GM19239 (cell line): ENCODE results near the gene FOXB1.

Experiments used
- DNase-seq: peaks from one replicate; pipeline ENCODE4 v3.0.0; 2011; ENCODE audit warnings: low spot score; ENCODE audit not compliant: insufficient read length
- FAIRE-seq: peaks from 2 replicates; lab custom pipeline; 2011; peaks lifted over from hg19 to GRCh38; lab: Jason Lieb, UNC

FOXB1 gene

DNA sequence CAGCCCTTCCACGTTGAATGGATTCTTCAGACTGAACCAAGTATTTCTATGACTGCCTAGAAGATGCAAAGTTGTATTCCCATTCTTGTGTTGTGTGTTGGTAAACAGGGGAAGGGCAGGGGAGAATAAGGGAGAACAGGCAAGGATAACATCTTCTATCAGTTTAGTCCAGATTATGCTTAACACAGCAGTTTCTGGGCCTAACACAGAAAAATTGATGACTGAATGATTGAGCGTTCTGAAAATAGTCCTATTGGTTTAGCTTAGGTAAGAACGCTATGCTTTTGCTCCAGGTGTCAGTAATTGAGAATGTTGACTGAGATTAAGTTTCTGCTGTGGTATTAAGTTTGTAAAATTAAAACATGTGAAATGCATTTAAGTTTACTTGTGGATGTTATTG is 8.6 kb downstream of the FOXB1 start:
- DNase-seq (no peak), FAIRE-seq (no peak)

DNA sequence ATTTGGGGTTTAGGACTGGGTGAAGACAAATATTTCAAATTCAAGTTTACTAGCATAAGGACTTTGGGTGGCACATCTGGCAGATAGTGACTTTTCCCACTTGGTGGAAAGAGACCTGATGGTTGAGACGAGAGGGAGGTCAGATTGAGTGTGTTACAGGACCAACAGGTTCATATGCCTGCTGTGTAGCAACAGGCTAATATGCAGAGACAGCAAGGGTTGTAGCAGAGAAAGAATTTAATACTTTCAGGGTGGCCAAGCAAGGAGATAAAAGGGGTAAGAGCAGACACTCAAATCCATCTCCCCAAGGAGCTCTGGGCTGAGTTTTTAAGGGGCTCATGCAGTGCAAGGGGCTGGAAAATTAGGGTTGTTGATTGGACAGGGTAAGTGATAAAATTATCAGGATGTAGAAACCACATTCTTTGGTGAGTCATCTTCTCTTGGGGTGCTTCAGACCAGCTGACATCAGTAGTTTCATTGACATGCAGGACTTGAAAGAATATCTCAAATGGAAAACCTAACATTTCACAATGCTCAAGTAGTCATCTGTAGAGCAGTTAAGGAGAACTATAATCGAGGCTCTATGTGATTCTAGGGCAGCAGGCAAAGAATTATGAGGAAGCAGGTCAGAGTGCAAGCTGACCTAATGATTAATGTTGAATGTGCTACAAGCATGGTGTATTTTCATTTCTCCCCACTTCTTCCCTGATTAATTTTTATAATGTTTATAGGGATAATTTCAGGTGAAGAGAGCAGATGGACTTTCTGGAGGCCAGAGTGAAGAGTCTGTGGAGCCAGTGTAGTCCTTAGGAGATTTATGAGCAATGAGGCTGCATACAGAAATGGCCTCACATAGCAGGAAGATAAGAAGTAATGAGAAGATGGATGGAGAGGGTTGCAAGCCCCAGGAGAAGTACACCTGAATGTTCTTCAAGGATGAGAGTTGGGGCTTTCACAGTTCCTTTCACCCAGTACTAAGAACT is 13.7 kb downstream of the FOXB1 start:
- DNase-seq: no peak
- no peak for FAIRE-seq

- FAIRE-seq (no peak), DNase-seq (no peak)
Measured at GRCh38 chr15:60020736-60021135, 16.6 kb downstream of the FOXB1 start.

DNA sequence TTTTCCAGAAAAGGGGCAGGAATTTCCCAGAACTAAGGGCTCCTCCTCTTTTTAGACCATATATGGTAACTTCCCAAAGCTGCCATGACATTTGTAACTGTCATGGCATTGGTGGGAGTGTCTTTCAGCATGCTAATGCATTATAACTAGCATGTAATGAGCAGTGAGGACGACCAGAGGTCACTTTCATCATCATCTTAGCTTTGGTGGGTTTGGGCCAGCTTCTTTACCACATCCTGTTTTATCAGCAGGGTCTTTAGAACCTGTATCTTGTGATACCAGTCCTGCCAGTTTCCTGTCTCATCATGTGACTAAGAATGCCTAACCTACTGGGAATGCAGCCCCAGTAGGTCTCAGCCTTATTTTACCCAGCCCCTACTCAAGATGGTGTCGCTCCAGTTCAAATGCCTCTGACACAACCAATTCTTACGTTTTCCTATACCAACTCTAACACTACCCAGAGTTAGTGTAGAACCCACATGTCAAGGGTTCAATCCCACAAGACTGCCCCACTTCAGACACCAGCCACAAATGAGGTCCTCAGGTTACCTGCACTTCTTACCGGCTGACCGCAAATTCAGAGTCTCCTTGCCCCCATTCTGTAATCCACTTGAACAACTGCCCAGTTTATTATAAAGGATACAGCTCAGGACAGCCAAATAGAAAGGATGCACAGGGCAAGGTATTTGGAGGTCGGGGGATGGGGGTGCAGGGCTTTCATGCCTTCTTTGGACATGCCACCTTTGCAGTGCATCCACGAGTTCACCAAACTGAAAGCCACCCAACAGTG is 17.7 kb downstream of the FOXB1 start:
- FAIRE-seq (no peak), DNase-seq (no peak)

GRCh38 chr15:60022379-60022741 is 18.2 kb downstream of the FOXB1 start:
- no peak for FAIRE-seq
- no peak for DNase-seq

DNA sequence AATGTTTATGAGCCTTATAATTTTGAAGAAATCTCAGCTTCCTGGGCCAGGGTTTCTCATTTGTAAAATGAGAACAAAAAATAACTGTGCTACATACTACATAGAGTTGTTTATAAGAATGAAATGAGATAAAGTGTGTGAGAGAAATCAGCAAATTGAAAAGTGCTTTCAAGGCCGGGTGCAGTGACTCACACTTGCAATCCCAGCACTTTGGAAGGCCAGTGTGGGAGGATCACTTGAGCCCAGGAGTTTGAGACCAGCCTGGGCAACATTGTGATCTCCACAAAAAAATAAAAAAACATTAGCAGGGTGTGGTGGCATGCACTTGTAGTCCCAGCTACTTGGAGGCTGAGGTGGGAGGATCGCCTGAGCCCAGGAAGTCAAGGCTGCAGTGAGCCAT is 22.4 kb downstream of the FOXB1 start:
- no peak for FAIRE-seq
- DNase-seq: no peak

GRCh38 chr15:60035344-60035743 is 31.2 kb downstream of the FOXB1 start:
- FAIRE-seq (no peak), DNase-seq (no peak)

DNA sequence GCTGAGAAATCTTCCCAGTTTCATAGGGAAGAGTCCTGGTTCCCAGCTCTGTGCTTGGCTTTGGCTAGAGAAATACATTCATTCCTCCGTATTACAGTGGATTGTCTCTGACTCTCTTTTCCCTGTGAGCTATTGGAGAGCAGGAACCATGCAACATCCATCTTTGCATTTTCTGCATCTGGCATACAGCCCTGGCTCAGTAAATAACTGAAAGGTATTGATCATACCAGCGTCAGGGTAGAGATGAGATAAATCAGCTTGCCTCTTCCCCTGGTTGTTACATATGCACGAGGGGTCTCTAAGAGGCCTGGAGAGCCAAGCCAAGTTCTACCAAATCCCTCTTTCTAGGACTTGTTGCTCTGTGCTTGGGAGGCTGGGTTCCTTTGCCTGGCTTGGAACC is 35.2 kb downstream of the FOXB1 start:
- FAIRE-seq (no peak), DNase-seq (no peak)

GRCh38 chr15:60043744-60044435 is 39.8 kb downstream of the FOXB1 start:
- FAIRE-seq (no peak), DNase-seq (no peak)

DNA sequence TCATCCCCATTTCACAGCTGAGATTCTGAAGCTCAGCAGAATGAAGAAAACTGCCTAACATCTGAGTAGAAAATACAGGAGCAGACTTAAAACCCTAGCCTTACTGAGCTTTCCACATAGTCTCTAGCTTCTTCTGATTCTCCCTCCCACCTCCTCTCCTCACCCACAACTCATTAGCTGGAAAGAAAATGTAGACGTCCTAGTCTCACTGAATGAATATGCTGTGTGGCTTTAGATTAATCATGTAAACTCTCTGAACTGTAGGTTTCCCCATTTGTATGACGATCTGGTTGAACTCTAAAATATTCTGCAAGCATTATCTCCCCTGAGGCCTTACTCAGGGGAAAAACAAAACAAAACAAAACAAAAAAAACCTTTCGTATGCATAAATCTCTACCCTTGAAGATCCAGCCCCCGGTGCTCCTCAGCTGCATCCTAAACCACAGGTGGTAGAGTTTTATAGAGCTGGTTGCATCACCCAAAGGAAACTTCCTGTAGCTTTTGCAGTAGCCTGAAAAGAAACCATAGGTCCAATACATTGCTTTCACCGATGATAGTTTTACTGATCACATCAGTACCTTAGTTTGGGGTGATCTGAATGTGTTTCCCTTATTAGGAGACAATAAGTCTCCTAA is 40.6 kb downstream of the FOXB1 start:
- no peak for DNase-seq
- FAIRE-seq: no peak

GRCh38 chr15:60047701-60048100 is 43.6 kb downstream of the FOXB1 start:
- FAIRE-seq (no peak), DNase-seq (no peak)

DNA sequence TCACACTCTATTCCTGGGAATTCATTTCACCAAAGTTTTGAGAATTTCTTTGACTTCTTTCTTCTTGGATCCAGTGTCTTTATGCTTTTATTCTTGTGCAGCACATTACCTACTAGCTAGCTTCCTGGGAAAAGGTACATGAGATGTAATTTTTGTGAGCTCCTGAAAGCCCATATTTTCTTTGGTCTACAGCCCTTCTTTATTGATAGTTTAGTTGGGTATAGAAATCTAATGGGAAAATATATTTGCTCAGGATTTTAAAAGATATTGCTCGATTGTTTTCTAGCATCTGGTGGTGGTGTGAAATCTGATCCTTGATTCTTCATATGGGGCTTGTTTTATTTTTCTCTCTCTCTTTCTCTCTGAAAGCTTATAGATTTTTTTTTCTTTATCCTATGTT is 45.8 kb downstream of the FOXB1 start:
- no peak for FAIRE-seq
- no peak for DNase-seq

DNA sequence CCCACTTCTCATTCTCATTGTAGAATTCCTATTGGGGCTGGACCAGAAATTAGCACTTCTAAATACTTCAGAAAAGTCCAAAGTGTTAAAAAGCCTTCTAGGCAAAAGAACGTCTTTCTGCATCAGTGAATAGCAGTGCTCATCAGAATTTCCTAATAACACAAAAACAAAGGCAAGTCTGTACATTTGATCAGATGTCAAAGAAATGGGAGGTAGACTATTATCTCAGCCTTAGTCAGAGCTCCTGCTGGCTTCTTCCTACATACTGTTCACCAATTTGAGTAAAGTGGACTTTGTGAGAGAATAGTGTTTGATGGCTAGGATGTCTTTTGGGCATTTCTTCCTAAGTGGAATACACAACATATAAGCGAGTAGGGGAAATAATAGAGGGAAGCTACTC is 48.7 kb downstream of the FOXB1 start:
- DNase-seq: no peak
- no peak for FAIRE-seq

- FAIRE-seq: no peak
- DNase-seq: no peak
Measured at GRCh38 chr15:60054472-60054871, 50.4 kb downstream of the FOXB1 start.
